Measurements from ENCODE around the gene APOL5.

DNA sequence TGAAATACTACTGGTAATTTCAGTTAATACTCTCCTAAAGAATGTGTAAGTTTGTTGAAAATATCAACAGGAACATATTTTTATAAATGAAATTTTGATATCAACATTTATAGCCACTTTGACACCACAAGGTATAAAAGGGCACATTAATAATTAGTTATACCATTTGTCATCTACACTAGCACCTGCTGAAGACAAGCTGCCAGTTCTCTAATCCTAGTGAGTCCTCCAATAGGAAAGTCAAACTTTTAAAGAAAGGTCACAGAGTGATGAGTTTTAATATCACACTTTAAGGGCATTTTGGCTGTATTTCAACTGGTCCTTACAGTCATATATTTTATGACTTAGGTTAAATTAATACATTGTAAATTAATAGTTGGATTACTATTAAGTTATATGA lies 52.3 kb downstream of the APOL5 start:
- TF ChIP-seq, protein P1, sequence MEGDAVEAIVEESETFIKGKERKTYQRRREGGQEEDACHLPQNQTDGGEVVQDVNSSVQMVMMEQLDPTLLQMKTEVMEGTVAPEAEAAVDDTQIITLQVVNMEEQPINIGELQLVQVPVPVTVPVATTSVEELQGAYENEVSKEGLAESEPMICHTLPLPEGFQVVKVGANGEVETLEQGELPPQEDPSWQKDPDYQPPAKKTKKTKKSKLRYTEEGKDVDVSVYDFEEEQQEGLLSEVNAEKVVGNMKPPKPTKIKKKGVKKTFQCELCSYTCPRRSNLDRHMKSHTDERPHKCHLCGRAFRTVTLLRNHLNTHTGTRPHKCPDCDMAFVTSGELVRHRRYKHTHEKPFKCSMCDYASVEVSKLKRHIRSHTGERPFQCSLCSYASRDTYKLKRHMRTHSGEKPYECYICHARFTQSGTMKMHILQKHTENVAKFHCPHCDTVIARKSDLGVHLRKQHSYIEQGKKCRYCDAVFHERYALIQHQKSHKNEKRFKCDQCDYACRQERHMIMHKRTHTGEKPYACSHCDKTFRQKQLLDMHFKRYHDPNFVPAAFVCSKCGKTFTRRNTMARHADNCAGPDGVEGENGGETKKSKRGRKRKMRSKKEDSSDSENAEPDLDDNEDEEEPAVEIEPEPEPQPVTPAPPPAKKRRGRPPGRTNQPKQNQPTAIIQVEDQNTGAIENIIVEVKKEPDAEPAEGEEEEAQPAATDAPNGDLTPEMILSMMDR (IDR thresholded peaks at IDR 0.05; ENCODE audit: low read depth, low read length, missing input control) = no peak
- TF ChIP-seq SP1 (IDR thresholded peaks at IDR 0.05) (no peak), HNF4A (conservative IDR thresholded peaks at IDR 0.05) (no peak), TAF1 (conservative IDR thresholded peaks at IDR 0.05) (no peak), RAD21 (IDR thresholded peaks at IDR 0.05) (no peak), YY1 (IDR thresholded peaks at IDR 0.05) (no peak), JUND (IDR thresholded peaks at IDR 0.05) (no peak), EGR1 (IDR thresholded peaks at IDR 0.05; ENCODE audit: low read depth in 2 of 2) (no peak), RXRA (IDR thresholded peaks at IDR 0.05) (no peak)
- TF ChIP-seq, protein P2, sequence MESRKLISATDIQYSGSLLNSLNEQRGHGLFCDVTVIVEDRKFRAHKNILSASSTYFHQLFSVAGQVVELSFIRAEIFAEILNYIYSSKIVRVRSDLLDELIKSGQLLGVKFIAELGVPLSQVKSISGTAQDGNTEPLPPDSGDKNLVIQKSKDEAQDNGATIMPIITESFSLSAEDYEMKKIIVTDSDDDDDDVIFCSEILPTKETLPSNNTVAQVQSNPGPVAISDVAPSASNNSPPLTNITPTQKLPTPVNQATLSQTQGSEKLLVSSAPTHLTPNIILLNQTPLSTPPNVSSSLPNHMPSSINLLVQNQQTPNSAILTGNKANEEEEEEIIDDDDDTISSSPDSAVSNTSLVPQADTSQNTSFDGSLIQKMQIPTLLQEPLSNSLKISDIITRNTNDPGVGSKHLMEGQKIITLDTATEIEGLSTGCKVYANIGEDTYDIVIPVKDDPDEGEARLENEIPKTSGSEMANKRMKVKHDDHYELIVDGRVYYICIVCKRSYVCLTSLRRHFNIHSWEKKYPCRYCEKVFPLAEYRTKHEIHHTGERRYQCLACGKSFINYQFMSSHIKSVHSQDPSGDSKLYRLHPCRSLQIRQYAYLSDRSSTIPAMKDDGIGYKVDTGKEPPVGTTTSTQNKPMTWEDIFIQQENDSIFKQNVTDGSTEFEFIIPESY (IDR thresholded peaks at IDR 0.05) = no peak
- TF ChIP-seq, protein P3, sequence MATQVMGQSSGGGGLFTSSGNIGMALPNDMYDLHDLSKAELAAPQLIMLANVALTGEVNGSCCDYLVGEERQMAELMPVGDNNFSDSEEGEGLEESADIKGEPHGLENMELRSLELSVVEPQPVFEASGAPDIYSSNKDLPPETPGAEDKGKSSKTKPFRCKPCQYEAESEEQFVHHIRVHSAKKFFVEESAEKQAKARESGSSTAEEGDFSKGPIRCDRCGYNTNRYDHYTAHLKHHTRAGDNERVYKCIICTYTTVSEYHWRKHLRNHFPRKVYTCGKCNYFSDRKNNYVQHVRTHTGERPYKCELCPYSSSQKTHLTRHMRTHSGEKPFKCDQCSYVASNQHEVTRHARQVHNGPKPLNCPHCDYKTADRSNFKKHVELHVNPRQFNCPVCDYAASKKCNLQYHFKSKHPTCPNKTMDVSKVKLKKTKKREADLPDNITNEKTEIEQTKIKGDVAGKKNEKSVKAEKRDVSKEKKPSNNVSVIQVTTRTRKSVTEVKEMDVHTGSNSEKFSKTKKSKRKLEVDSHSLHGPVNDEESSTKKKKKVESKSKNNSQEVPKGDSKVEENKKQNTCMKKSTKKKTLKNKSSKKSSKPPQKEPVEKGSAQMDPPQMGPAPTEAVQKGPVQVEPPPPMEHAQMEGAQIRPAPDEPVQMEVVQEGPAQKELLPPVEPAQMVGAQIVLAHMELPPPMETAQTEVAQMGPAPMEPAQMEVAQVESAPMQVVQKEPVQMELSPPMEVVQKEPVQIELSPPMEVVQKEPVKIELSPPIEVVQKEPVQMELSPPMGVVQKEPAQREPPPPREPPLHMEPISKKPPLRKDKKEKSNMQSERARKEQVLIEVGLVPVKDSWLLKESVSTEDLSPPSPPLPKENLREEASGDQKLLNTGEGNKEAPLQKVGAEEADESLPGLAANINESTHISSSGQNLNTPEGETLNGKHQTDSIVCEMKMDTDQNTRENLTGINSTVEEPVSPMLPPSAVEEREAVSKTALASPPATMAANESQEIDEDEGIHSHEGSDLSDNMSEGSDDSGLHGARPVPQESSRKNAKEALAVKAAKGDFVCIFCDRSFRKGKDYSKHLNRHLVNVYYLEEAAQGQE (IDR thresholded peaks at IDR 0.05) = no peak
- TF ChIP-seq, protein P4, sequence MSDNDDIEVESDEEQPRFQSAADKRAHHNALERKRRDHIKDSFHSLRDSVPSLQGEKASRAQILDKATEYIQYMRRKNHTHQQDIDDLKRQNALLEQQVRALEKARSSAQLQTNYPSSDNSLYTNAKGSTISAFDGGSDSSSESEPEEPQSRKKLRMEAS (IDR thresholded peaks at IDR 0.05) = no peak
- TF ChIP-seq, protein P5, sequence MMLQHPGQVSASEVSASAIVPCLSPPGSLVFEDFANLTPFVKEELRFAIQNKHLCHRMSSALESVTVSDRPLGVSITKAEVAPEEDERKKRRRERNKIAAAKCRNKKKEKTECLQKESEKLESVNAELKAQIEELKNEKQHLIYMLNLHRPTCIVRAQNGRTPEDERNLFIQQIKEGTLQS (IDR thresholded peaks at IDR 0.05) = no peak
